SH-SY5Y (cell line): ENCODE measurements around the gene LSM10.

Experiments used
- GATA2 ChIP-seq: IDR thresholded peaks from 2 replicates; pipeline ENCODE4 v1.6.1; 2011; ENCODE audit warnings: mild to moderate bottlenecking, low read depth, low read length
- GATA3 ChIP-seq: IDR thresholded peaks from 2 replicates; pipeline ENCODE4 v1.6.1; 2011; ENCODE audit warnings: low read depth, mild to moderate bottlenecking, low read length, moderate library complexity

- TF ChIP-seq GATA2 (no peak), GATA3 (no peak)
Measured at GRCh38 chr1:36397083-36397377, 678 bp downstream of the LSM10 start.
